ENCODE results near the gene NPBWR2. TPM values are rescaled to one million over a fixed set of nuclear protein-coding genes. Genes with fewer than 3 reads are reported as not detected.
A peak's percentile ranks its signal among the peaks of the same experiment; 100 is the strongest.

Gene NPBWR2
- total and polyA plus RNA-seq, 9 of the 15 experiments (the other 6 are each of a cell fraction or from before 2014, with no cell fraction given) = not detected

DNA sequence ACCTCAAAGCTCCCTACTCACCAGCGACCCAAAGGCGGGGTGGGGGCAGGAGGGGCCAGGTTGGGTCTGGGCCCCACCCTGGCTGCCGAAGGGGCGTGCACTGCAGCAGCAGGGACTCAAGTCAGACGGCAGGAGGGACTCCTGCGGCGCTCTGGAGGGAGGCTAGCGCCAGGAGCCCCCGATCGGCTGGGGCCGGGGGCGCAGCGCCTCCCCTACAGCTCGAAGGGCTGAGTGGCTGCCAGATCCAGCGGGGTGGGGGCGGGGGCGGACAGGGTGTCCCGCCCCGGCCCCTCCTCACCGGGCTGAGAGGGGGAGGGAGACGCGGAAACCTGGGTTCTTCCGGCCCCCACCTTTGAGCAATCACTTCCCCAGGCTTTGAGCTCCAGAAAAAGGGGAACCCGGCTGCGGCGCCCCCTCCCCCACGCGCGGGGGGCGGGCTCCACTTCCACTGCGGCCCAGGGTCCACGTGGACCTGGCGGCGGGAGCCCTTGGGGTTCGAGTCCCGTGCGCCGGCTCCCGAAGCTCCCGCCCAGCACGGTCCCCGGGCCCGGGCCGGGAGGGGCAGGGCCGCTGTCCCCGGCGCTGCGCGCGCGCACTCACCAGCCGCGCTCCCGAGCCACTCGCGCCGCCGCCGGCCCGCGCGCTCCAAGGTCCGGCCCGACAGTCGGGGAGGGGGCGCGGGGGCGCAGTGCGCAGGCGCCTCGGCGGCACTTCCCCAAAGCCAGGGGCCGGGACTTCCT is 27.9 kb downstream of the NPBWR2 start, which contains the start of gene RGS19 (continued):
- TF ChIP-seq E2F3 (CRISPR knock-in tag; IDR thresholded peaks at IDR 0.05) = 0 out of 2 replicates have a peak, but pooled peaks have one; percentile 43
- TF ChIP-seq BCOR (IDR thresholded peaks at IDR 0.05) = peak; percentile 96
- peak; percentile 80 for TF ChIP-seq CREB3L1 (IDR thresholded peaks at IDR 0.05; ENCODE audit: borderline replicate concordance, low read depth)
- TF ChIP-seq FUS (optimal IDR thresholded peaks at IDR 0.05; ENCODE audit: low read depth, low read length) = no peak
- TF ChIP-seq, protein P1, sequence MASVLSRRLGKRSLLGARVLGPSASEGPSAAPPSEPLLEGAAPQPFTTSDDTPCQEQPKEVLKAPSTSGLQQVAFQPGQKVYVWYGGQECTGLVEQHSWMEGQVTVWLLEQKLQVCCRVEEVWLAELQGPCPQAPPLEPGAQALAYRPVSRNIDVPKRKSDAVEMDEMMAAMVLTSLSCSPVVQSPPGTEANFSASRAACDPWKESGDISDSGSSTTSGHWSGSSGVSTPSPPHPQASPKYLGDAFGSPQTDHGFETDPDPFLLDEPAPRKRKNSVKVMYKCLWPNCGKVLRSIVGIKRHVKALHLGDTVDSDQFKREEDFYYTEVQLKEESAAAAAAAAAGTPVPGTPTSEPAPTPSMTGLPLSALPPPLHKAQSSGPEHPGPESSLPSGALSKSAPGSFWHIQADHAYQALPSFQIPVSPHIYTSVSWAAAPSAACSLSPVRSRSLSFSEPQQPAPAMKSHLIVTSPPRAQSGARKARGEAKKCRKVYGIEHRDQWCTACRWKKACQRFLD (CRISPR knock-in tag; IDR thresholded peaks at IDR 0.05) = 0 out of 2 replicates have a peak, but pooled peaks have one; percentile 59
- no peak for TF ChIP-seq CHD7 (IDR thresholded peaks at IDR 0.05; ENCODE audit: low read depth, low read length)
- no peak for TF ChIP-seq ZNF696 (CRISPR knock-in tag; conservative IDR thresholded peaks at IDR 0.05)
